GM21515 (cell line): ENCODE results near the gene MYO7B.
A peak's percentile ranks its signal among the peaks of the same experiment; 100 is the strongest.

Source experiments
- ATAC-seq: cut with Tn5 transposase; IDR thresholded peaks from one replicate; pipeline ENCODE4 v1.9.1; 2021; ENCODE audit not compliant: unreplicated experiment

The MYO7B gene

DNA sequence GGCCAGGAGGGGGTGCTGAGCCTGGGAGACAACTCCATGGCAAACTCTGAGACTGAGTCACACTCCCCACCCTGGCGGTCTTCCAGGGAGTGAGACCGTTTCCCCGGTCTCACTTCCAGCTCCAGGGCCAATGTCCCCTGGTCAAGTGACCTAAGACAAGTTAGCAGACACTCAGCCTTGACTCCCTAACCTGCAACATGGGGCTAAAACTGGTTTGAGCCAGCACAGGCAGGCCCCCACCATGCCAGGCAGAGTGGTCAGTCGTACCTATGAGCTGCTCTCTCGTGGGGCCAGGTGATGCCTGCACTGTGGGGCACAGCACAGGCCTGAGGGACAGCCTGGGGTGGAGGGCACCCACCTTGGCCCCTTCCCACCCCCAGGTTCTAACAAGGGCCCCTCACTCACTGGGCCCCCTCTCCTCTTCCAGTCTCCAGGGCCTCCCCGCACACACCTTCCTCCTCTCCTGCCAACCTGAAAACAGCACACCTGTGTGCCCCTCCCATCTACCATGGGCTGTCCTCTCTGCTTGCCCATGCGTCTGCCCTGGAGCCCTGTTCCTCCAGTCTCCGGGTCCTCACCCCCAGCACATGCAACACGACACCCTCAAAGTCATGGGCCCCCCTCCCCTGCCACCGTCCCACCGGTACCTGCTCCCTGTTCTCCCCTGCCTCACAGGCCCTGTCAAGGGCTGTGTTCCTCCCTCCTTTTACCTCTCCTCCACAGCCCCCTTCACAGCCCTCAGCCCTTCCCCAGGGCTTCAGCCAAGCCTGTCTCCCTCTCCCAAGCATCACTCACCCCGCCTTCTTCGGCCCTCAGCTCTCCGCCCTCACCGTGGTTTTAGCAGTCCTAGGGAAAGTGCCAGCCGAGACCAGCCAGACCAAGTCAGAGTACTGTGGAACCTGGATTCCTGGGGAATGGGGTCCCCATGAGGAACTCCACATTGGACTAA lies 112.0 kb downstream of the MYO7B start:
- ATAC-seq, result no peak

DNA sequence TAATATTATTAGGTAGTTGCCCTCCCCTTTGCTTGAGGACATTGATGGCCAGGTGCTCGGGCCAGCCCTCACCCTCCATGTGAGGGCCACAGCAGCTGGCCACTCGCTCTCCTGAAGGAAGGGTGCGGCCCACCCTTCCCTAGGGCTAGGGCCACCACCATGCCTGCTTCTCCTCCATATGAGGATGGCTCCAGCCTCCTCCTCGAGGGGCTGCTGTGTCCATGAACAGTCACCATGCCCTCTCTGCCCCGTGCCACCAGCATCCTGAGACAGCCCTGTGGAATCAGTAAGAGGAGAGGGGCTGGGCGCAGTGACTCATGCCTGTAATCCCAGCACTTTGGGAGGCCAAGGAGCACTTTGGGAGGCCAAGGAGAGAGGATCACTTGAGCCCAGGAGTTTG lies 112.8 kb downstream of the MYO7B start:
- no peak for ATAC-seq

DNA sequence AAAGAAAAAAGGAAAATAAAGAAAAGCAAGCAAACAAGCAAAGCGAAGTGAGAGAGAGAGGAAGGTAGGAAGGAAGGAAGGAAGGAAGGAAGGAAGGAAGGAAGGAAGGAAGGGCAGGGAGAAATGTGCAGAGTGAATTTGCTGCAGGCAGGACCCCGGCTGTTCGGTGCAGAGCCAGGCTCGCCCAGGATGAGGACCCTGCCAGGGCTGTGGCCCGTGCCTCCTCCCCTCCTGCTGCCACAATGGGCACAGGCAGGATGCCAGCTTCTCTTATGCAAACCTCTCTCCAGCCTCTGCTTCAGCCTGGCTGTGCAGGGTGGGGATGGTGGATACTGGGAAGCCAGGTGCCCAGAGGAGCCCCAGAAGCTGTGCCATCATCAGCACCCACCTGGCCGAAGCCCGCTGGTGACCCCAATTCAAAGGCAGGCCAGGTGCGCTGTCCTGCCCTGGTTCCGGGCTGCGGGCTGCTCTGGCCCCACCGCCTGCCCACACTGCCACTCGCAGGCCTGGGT lies 113.7 kb downstream of the MYO7B start:
- ATAC-seq, result no peak

DNA sequence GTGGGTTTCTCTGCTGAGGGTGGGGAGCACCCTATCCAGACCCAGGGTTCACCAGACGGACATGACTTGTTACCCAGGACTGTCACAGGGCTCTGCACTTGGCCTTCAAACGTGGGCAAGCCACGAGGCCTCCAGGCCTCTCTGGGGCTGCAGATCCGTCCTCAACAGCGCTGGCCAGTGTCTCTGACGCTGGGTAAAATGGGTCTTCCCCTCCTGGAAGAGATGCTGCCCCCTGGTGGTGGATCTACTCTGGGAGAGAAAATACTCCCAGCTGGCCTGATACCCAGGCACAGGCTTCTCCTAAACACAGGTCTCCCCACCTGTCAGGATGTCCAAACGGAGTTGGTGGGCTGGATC lies 114.2 kb downstream of the MYO7B start:
- peak; percentile 52 for ATAC-seq

DNA sequence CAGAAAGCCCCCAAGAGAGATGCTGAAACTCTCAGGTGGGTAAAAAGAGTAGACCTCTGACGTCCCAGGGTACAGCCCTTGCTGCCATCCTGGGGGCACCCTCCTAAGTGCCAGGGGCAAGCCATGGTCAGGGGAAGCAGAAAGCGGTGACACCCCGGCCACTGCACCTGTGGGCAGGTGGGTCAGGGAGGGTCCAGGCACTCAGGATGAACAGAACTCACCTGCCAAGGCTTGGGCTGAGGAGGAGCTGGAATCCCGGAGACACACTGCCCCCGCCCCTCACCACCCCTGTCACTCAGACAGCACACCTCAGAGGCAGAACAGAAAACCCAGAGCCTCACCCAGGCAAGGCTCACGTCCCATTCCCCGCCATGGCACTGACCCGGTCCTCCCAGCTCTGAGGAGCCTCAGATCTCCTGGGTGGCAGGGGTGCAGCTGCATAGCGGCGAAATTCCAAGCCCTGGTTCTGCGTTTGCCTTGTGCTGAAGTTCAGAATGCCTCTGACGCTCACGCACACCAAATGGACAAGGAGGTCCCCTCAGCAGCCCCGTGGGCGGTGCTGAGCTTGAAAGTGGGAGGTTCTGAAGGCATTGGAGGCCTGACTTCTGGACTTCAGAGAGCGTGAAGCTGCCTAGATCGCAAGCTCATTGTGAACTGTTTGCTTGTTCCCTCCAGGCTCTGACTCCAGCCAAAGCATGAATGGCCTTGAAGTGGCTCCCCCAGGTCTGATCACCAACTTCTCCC lies 114.7 kb downstream of the MYO7B start:
- ATAC-seq, result no peak

DNA sequence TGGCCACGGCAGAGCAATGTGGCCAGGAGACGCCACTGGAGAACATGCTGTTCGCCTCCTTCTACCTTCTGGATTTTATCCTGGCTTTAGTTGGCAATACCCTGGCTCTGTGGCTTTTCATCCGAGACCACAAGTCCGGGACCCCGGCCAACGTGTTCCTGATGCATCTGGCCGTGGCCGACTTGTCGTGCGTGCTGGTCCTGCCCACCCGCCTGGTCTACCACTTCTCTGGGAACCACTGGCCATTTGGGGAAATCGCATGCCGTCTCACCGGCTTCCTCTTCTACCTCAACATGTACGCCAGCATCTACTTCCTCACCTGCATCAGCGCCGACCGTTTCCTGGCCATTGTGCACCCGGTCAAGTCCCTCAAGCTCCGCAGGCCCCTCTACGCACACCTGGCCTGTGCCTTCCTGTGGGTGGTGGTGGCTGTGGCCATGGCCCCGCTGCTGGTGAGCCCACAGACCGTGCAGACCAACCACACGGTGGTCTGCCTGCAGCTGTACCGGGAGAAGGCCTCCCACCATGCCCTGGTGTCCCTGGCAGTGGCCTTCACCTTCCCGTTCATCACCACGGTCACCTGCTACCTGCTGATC lies 115.4 kb downstream of the MYO7B start:
- ATAC-seq, result no peak

DNA sequence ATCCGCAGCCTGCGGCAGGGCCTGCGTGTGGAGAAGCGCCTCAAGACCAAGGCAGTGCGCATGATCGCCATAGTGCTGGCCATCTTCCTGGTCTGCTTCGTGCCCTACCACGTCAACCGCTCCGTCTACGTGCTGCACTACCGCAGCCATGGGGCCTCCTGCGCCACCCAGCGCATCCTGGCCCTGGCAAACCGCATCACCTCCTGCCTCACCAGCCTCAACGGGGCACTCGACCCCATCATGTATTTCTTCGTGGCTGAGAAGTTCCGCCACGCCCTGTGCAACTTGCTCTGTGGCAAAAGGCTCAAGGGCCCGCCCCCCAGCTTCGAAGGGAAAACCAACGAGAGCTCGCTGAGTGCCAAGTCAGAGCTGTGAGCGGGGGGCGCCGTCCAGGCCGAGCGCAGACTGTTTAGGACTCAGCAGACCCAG lies 115.9 kb downstream of the MYO7B start:
- ATAC-seq, result no peak

DNA sequence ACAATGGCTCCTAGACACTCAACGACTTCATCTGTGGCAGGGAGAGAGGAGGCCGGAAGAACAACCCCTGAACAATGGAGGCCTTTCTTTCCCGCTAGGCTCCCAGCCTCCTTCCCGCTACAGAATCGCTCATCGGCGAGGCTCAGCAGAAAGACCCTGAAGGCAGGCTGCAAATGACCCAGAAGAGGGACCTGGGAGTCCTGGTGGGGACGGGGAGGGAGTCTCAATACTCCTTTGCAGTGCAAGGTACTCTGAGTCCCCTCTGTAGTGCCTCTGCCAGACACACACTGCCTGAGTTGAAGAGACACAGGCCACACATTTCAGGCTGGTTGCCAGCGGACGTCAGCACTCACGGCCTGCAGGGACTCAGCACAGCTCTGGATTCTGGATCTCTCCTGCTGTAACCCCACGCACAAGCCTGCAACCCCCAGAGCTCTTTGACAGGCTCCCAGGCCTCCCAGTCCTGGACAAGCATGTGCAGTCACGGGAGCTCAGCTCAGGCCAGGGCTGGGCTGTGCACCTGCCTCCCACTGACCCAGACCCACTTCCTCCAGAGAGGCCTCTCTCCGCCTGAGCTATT lies 116.6 kb downstream of the MYO7B start:
- ATAC-seq, result no peak

DNA sequence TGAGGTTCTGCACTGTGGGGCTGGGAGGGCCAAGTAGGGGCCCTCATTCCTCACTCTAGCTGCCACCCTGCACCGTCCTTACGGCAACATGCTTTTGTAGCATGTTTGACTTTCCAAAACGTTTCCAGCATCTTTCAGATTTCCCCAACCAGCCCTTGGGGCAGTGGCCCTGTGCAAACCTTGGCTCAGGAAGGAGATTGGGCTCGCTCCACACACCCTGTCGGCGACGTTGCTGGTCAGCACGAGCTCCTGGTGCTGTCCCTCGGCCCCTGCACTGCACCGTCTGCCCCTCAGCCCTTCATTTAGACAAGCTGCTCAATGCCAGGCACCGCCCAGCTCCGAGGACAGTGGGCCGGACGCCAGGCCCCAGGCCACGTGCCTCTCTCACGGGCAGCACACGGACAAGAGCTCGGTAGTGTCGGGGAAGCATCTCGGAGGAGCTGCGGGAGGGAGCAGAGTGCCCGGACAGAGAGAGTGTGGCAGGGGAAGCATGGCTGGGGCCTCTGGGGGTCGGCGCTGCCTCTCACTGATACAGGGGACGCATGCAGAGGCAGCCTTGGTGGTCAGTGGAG lies 117.4 kb downstream of the MYO7B start:
- no peak for ATAC-seq

DNA sequence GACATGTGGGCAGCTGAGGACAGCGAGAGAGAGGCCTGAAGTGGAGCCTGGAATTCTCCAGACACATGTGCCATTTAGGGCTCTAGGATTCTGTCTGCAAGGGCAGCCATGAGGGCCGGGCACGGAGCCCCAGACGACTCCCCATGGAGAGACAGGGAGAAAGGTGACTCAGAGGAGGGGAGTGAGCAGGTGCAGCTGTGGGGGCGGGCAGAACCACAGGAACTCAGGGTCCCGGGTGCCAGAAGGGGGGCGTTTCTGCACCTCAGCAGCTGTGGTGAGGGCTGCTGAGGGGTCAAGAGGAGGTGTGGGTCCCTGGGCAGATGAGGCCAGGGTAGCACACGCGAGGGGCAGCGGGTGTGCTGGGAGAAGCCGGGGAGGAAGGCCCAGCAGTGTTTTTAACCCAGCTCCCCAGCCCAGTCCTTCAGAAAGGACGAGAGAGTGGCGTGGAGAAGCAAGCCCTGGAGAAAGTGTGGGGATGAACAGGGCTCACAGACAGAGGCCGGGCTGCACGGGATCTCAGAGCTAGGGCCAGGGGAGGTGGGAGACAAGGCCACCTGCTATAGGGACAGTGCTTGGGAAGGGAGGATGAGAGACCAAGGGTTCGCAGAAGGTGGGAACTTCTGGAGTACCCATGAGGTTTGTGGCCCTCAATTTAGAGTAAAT lies 118.1 kb downstream of the MYO7B start:
- ATAC-seq, result no peak

DNA sequence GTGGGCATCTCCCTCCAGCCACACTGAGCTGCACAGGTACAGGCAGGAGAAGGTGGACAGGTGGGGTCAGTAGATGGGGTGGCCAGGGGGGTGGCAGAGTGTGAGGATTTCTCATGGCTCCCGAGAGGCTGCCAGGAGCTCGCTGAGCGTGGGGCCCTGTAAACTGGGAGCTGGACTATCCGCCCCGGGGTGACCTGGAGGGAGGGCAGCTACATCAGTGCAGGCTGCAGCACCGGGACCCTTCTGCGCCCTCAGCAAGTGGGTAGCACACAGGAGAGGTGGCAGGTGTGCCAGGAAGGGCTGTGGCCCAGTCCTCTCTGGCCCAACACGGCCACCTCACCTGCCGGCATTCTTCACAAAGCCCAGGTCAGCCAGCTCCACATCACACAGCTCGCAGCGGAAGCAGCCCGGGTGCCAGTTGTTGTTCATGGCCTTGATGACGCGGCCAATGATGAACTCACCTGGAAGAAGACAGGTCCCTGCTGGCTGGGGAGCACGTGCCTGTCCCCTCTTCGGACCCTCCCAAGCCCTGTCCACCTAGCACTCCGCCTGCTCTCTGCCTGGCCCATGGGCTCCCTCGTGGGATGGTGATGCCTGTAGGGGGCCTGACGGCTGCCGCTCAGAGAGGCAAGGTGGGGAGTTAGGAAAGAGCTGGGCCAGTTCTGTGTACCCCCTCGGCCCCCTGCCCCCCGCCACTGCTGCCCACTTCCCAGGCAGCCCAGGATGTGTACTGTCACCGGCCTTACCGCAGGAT lies 118.8 kb downstream of the MYO7B start:
- no peak for ATAC-seq

DNA sequence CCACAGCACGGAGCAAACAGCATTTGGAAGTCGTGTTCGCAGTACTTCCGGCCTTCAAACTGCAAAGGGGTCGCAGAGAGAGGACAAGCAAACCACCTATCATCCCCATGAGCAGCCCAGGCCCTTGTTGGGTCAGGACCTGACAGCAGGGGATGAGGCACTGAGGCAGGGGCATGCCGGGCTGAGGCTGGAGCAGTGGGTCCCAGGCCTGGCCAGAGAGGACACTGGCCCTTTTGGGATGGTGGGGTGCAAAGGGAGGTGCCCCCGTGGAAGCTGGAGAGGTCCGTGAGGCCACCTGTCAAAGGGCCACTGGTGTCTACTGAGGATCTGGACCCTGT lies 119.3 kb downstream of the MYO7B start:
- no peak for ATAC-seq

DNA sequence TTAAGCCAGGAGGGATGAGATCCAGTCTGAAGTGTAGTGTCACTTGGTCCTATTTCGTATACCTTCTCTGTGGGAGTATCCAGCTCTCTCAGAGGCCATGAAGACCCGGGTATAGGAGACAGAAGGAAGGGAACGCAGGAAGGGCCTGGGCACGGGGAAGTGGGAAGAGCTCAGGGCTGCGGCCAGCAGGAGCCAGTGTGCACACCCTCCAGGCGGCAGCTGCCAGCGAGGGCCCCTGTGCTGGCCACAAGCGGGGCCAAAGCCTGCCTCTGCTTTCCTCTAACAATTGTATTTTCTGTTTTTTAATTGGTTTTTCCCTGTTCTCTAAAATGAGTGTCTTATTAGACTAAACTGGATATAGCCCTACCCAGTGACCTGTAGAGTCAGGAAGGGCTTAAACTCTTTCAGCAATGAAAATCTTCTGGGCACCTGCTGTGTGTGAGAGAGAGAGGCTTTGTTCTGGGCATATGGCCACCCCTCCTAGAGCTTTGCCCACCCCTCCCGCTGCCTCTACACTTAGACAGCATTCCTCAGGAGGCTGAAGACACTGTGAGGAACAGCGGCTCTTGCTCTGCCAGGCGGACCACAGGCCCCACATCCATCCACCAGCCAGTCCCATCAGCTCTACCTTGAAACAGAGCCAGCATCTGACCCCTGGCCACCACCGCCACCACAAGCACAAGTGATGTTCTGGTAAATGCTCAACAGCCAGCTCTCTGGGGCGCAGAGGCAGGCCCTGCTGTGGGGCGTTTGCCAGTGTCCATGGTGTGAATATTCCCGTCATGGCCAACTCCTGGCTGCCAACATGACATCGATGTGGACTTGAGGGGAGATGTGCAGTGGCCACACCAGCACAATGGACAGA lies 120.0 kb downstream of the MYO7B start:
- no peak for ATAC-seq

DNA sequence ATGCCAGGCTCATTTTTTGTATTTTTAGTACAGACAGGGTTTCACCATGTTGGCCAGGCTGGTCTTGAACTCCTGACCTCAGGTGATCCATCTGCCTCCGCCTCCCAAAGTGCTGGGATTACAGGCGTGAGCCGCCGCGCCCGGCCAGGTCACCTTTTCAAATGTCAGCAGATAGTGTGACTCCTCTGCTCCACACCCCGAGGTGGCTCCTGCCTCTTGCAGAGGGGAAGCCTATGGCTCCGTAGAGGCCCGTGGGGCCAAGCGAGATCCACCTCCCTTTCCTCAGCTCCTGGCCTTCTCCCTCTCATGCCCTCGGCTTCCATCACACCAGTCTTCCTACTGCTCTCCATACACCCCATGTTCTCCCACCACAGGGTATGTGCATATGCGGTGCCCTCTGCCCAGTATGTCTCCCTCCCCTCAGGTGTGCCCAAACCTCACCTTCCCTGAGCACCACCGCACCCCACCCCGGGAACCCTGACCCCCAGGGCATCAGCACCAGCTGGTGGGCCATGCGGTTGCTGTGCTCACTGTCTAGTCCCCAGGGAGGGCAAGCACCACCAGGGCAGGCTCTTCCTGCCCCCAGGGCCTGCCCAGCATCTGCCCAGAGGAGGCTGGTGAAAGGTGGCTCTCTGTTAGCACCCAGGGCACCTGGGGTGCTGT lies 121.2 kb downstream of the MYO7B start:
- no peak for ATAC-seq

DNA sequence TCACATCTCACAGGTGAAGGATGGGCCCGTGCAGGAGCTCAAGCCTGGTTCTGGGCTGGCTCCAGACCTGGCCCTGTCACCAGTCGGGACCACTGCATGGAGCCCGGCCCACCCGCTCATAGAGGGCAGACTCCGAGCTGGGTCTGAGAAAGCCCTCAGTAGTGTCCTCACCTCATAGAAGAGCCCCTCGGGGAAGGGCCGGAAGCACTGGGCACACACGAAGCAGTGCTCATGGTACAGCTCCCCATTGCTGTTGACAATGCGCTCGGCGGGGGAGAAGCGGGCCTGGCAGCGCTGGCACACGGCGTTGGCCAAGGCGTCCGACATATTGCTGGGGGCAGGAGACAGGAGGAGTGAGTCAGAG lies 121.7 kb downstream of the MYO7B start:
- ATAC-seq, result no peak

DNA sequence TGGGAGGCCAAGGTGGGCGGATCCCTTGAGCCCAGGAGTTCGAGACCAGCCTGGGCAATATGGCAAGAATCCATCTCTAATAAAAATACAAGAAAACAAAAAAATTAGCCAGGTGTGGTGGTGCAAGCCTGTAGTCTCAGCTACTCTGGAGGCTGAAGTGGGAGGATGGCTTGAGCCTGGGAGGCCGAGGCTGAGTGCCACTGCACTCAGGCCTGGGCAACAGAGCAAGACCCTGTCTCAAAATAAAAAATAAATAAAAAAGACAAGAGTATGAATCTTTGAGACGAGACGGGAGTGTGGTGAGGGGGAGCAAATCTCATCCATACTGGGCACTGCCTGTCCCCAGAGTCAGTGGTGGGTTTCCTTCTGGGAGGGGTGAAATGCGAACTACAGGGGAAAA lies 122.7 kb downstream of the MYO7B start:
- ATAC-seq, result no peak

DNA sequence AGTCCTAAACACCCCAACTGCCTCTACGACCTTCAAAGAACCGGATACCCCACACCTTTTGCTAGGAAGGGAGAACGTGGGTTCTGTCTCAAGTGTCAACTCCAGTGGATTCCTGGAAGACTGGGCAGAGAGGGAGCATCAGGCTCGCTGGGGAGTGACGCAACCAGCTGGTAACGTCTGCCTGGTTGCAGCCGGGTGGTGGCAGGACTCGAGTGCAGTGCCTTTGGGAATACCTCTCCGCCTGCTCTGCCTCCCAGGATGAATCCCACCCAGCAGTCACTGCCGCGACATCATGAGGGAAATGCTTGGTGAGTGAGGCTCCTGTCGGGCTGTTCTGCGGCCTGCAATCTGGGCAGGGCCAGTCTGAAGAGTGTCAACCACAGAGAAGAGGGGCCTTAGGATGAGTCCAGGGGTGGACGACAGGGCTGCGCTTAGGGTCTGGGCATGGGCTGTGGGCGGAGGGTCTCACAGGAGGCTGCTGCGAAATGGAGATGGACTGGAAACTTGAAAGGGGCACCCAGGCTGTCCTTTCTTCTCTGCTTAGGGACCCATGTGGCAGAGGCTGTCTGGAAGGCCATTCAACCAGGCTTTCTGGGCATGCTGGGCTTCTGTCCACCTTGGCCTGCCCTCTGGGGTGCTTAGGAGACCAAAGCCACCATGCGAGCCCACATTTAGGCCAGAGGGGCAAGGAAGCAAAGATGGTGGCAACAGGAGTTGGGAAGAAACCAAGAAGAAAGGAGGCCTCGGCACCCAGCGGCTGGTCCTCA lies 123.3 kb downstream of the MYO7B start:
- ATAC-seq, result no peak
